Activated gamma-delta T cell treated with Interleukin-2 at 50 U/mL for 16 hours (primary cell): ENCODE measurements around the gene CACNA2D3.
"Not testable (repeated sequence)": the region's sequence is repeated elsewhere in the genome, so short reads cannot be mapped to it uniquely, and the experiment has no call there.

Experiments used
- DNase-seq: peaks from one replicate; pipeline ENCODE4 v3.0.0-alpha.2; 2020

The CACNA2D3 gene

DNA sequence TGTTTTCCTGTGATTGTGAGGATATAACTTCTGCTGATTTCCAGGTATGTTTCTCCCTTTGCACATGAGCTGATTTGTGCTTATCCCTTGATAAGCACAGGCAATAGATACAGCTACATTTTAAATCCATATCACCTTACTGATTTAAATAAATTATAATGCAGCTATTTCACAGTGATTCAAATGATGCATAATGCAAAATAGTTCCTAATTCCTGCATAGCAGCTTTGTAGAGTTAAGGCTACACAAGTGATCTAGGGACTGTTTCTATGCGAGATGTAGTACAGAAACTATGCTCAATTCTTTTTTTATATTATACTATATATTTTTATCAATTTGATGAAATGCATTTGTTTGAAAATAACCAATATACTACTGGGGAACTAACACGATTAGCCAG lies 471.3 kb downstream of the CACNA2D3 start:
- DNase-seq = no peak

GRCh38 chr3:54596087-54596486 lies 473.7 kb downstream of the CACNA2D3 start:
- no peak for DNase-seq

GRCh38 chr3:54599716-54600115 lies 477.4 kb downstream of the CACNA2D3 start:
- no peak for DNase-seq

DNA sequence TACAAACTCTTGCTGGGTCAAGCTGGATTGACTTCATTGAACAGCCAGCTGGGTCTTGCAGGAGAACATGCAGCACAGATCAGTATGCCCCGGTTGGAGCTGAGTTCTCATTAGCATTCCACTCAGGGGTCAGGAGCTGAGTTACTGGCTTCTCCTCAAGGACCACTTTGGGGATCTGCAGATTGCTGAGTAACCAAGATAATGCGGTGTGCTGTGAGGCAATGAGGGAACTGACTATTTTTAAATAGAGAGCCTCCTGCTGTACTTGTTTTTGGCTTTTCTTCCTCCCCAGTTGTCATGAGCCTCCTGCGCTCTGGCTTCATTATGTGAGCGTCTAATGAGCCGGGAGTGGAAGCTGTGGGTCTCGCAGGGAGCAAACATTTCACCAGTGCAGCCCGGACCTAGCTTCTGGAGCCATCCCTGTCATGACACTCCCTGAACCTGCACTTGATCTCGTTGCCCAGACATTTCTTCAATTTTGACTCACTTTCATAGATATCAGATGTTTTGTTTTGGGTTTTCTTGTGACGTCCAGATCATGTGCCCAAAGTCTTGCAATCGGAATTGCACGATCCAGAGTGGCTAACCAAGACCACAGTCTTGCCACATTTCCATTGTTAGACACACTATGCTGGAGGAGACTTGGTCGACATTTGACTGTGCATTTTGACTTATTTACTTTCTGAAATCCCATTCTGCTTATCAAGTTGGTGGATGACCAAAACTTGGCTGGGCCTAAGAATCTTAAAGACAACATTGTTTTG lies 478.3 kb downstream of the CACNA2D3 start:
- DNase-seq = no peak

- no peak for DNase-seq
These were observed 482.1 kb downstream of the CACNA2D3 start for GRCh38 chr3:54604495-54604894.

- DNase-seq = no peak
These were observed 485.7 kb downstream of the CACNA2D3 start for GRCh38 chr3:54608041-54608440.

DNA sequence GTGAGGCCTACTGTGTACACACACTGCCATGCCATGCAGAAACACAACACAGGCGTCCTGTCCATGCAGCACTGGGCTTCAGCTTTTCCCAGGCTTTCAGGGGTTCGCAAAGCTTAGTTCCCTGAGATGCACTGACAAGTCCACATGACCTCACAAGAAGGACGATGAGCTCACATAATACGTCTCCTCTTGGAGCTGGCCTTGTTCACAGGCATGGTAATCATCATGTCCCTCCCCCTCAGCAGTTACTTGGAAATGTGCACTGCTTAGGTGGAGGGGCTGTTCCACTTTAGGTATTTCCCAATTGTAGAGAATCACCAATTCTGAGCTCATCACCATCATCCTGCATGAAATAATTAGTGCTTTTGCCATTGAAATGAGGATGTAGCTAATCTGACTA lies 496.7 kb downstream of the CACNA2D3 start:
- DNase-seq = no peak

DNA sequence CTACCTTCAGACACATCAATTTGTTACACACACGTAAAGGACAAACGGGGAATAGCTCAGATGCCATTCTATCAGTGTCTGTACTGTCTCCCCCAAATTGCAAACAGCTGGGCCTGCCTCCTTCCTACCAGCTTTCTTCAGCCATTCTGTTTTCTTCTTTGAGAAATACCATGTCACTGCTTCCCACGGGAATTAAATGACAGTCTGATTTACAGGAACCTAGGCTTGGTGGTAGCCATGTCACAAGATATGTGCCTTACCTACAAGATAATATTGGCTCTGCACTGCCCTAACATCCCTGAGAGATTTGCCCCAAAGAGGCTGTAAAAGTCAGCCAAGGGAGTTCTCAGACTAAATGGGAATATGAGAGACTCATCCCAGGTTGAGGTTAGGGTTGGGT lies 497.2 kb downstream of the CACNA2D3 start:
- no peak for DNase-seq

DNA sequence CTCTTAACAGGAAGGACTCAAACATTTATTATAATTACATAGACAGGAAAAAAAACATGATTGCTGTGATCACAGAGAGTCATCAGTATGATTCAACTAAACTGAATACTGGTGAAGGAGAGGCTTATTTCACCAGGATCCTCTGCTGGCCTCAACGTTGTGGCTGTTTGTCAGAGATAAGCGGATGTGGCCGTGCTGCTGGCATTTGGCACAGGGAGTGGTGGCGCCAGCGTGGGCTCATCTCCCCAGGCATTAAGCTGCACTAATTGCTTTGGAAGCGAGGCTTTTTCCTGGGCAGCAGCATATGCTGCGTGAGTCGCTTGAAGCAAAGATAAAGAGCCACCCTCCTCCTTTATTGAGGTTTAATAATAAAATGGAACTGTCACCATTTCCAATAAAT lies 498.8 kb downstream of the CACNA2D3 start:
- DNase-seq = no peak

DNA sequence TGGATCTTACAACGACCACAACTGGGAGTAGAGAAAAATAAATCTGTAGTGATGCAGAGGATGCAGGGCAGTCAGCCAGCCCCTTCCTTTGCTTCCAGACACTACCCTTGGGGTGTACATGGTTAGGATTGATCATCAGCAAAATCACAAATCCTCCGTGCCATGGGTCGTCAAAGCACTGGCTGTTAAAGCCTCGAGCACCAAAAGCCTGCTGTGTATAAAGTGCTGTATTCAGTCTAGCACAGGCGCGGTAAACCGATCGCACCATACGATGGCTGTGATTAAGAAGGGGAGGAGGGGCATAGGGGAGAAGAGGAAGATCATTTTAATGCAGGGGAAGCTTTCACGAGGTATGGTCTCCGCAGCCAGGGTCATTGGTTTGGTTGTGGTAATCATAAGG lies 500.3 kb downstream of the CACNA2D3 start:
- no peak for DNase-seq

- no peak for DNase-seq
These were observed 503.7 kb downstream of the CACNA2D3 start for GRCh38 chr3:54625805-54626787.

DNA sequence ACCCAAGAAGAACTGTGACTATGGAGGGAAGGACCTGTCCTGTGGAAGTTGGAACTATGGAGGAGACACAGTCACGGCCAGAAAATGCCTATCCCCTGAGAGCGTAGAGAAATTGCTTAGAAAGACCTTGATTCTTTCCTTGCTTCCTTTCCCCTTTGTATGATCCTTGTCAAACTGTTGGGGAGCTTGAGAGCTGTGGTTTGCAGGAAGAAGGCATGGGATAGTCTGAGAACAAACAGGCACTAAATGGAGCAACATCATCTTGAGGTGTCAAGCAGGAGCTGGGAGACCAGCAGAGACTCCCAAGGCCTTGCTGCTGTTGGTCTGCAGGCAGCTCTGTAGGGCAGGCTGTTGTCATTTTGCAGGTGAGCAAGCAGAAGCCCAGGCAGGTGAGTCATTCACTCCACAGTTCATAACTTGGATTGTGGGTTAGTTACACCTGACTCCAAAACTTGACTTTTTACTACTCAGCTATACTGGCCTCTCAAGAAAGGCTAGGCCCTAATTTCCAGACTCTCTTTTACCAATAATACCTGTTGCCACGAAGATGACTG lies 506.6 kb downstream of the CACNA2D3 start:
- DNase-seq = no peak

GRCh38 chr3:54630101-54630623 lies 507.8 kb downstream of the CACNA2D3 start:
- DNase-seq = no peak

GRCh38 chr3:54631001-54631400 lies 508.6 kb downstream of the CACNA2D3 start:
- not testable (repeated sequence) for DNase-seq

- DNase-seq = no peak
These were observed 509.4 kb downstream of the CACNA2D3 start for GRCh38 chr3:54631516-54632325.

- no peak for DNase-seq
These were observed 509.9 kb downstream of the CACNA2D3 start for GRCh38 chr3:54632326-54632665.

DNA sequence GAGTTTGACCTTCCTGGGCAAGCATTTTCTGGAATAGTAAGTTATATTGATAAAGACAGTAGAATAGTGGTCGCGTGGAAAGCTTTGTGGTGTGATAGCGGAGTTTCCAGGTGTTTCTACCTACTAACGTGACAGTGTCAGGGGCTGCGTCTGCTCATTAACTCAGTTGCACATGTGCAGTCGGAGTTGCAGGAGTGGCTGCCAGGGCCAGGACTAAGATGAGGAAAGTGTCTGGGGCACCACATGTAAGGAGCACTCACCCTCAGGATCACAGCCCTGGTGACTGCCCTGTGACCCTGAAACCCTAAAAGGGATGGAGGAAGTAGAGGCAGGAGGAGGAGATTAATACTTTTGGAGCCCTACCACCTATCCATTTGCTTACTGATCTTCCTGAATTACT lies 510.5 kb downstream of the CACNA2D3 start:
- no peak for DNase-seq

DNA sequence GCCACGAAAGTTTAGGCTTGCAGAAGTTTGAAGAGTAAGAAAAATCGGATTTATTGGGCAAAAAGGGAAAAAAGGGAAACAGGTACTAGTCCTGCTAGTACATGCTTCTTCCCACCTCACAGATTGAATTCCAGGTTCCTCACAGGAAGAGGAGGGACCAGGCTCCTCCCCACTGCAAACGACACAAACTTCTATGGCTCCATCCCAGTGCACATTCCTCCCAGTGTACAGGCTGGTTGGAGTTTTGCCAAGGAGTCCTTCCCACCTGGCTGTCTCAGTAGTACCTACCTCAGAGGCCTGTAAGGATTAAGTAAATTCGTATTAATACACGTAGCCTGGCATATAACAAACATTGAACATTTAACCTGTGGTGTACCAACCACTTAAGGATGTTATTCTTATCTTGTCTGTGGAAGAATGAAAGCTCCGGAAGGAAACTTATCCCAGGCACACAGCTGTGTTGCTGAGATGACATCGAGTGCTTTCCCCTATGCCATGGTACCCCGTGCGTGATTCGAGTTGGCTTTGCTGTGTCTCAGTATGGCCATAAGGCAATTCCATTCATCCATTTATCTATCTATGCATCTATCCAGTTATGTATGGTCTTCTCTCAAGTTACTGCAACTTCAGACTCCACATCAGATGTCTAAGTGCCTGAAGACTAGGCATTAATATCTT lies 511.2 kb downstream of the CACNA2D3 start:
- no peak for DNase-seq

GRCh38 chr3:54634122-54634469 lies 511.7 kb downstream of the CACNA2D3 start:
- no peak for DNase-seq

- DNase-seq = not testable (repeated sequence)
These were observed 517.5 kb downstream of the CACNA2D3 start for GRCh38 chr3:54639790-54640372.

DNA sequence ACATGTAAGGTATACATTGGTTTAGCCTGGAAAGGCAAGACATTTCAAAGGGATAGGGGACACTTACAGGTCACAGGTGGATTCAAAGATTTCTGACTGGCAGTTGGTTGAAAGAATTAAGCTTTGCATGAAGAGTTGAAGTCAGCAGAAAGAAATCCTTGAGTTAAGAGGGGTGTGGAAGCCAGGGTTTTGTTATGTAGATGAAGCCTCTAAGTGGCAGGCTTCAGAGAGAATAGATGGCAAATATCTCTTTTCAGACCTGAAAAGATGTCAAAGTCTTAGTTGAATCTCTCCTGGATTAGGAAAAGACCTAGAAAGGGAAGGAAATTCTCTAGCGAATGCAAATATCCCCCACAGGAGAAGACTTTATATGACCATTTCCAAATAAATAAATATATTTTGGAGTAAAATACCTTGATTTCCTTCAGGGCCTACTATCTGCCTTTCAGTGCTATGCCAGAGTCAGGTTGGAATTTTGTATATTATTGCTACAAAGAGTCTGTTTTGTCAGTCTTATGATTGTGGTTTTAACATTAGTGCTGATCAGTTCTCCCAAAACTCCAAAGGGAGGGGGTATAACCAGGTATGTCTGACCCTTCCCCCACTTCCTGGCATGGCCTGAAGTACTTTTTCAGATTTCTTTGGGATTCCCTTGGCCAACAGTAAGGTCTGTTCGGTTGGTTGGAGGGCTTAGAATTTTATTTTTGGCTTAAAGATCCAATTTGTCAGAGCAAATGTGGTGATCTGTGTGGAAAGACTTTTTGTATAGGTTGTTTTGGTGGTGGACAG lies 519.1 kb downstream of the CACNA2D3 start:
- DNase-seq = no peak
